Measurements from ENCODE around the gene WBP1L.
"Not testable (repeated sequence)": the region's sequence is repeated elsewhere in the genome, so short reads cannot be mapped to it uniquely, and the experiment has no call there.

WBP1L gene

GRCh38 chr10:102835007-102835482 is 91.3 kb downstream of the WBP1L start:
- peak; percentile 42 to 58 for DNase-seq (ENCODE audit: low read depth in 1 of 2, low spot score in 1 of 2)

DNA sequence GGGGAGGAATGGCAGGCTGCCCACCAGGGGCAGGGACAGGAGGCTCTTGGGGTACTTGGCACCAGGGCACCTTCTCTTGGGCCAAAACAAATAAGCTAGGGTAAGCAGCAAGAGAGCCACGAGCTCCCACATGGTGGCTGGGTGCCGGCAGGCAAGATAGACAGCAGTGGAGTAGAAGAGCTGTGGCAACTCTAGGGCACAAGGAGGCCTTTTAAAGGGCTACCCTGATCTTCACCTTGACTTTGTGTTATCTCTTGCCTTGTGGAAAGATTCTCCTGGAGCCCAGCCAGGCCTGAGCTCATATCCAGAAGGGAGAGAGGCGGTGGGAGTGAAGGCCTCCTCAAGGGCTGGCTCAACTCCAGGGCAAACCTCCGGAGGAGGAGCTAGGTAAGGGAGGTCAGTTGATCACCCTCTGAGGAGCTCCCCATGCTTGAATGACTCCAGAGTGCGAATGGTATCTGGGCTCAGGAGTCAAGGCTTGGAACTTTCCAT is 93.5 kb downstream of the WBP1L start, which contains the start of gene CYP17A1:
CYP17A1 (minus strand) TSS at position 184 of the 492 bp plus-strand sequence; CDS start at position 132, 52 bp downstream.
- no peak for DNase-seq (ENCODE audit: low read depth in 1 of 2, low spot score in 1 of 2)

DNA sequence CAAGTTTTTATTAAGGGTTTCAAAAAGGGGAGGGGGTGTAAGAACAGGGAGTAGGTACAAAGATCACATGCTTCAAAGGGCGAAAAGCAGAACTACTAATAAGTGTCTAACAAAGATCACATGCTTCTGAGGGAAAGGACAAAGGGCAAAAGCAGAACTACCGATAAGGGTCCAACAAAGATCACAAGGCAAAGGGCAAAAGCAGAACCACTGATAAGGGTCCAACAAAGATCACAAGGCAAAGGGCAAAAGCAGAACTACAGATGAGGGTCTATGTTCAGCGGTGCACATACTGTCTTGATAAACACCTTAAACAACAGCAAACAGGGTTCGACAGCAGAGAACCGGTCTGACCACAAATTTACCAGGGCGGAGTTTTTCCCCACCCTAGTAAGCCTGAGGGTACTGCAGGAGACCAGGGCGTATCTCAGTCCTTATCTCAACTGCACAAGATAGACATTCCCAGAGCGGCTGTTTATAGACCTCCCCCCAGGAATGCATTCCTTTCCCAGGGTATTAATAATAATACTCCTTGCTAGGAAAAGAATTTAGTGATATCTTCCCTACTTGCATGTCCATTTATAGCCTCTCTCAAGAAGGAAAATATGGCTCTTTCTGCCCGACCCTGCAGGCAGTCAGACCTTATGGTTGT is 94.7 kb downstream of the WBP1L start:
- not testable (repeated sequence) for DNase-seq (ENCODE audit: low read depth in 1 of 2, low spot score in 1 of 2)

DNA sequence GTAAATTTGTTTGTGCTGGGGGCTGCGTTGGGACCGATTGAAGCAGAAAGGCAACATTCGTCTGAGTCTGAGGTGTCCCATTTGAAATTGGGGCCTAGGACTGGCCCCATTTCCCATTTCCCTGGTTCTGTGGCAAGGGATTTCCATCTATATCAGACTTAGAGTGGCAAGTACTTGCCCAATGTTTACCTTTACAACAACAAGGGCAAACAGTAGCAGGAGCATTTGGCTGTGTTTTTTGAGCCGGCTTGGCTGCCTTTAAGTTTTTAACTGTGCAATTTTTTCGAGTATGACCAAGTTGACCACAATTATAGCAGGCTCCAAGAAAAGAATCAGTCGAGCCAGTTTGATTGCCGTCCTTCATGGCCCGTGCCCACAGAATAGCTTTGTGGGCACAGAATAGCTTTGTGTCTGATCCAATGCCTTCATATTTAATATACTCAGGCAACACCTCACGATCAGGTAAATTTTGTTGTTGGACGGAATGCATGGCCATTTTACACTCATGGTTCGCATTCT is 98.1 kb downstream of the WBP1L start:
- no peak for DNase-seq (ENCODE audit: low read depth in 1 of 2, low spot score in 1 of 2)

DNA sequence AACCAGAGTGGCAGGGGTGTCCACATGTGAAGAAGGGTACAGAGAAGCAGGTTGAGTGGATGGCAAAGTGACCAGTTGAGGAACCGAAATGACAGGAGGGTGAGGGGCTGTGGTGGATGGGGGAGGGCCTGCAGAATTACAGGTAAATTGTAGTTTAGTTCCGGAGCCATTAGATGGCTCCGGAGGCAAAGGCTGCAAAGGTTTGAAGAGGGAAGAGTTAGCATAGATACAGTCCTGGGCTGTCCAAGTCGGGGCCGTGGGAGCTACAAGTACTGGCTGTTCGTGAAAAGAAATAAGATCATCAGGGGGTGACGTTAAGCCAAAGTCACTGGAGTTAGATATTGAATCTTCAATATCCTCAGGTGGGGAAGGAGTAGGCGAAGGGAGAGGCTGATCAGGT is 99.4 kb downstream of the WBP1L start:
- DNase-seq (ENCODE audit: low read depth in 1 of 2, low spot score in 1 of 2) = not testable (repeated sequence)

DNA sequence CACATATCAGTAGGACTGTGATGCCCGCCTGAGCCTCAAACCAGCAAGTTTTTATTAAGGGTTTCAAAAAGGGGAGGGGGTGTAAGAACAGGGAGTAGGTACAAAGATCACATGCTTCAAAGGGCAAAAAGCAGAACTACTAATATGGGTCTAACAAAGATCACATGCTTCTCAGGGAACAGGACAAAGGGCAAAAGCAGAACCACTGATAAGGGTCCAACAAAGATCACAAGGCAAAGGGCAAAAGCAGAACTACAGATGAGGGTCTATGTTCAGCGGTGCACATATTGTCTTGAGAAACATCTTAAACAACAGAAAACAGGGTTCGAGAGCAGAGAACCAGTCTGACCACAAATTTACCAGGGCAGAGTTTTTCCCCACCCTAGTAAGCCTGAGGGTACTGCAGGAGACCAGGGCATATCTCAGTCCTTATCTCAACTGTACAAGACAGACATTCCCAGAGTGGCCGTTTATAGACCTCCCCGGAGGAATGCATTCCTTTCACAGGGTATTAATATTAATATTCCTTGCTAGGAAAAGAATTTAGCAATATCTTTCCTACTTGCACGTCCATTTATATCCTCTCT is 100.5 kb downstream of the WBP1L start:
- not testable (repeated sequence) for DNase-seq (ENCODE audit: low read depth in 1 of 2, low spot score in 1 of 2)

DNA sequence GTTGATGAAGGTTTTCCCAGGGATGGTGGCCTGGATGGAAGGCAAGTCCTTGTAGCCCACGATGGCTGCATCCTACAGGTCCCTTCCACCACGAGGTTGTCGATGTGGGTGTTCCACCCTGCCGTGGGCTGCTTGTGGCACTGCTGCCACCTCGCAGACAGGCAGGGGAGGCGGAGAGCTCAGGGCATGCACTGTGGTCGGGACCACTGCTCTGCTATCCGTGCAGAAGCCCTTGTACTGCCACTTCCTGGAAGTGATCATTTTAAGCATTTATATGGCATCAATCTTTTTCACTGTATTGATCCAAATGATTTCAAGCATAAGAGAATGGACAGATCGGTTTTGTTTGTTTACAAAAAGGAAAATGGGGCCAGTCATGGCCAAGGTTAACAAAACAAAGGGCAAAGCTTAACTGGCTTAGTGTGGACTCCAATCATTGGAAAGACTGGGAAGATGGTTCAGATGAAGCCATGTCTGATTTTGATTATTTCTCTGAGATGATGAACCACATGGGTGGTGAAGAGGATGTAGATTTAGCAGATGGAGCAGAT is 101.7 kb downstream of the WBP1L start:
- DNase-seq (ENCODE audit: low read depth in 1 of 2, low spot score in 1 of 2) = no peak

DNA sequence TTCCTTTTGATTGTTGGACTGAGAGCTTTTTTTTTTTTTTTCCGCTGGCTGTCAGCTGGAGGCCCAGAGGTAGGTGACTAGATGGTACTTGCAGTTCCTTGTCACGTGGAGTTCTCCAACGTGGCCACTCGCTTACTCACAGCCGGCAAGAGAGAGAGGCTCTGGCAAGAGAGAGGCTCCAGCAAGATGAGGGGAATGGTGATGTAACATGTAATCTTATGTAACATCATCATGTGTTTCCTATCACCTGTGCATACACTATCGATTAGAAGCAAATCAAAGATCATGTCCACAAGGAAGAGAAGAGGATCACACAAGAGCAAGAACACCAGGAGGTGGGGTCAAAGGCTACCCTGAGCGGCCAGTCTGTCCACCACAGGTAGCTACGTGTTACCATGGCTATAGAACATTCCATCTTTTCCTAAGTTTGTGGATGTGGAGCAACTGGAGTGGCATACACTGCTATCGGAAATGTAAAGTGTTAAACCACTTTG is 106.3 kb downstream of the WBP1L start:
- DNase-seq (ENCODE audit: low read depth in 1 of 2, low spot score in 1 of 2) = no peak

DNA sequence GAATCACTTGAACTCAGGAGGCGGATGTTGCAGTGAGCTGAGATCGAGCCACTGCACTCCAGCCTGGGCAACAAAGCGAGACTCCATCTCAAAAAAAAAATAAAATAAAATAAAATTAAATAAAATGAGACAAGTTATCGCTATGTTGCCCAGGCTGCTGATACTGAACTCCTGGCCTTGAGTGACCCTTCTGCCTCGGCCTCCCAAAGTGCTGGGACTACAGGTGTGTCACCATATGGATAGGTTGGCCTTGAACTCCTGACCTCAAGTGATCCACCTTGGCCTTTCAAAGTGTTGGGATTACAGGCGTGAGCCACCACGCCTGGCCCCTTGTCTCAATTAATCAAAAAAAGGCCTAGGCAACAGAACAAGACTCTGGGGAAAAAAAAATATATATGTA is 109.5 kb downstream of the WBP1L start:
- not testable (repeated sequence) for DNase-seq (ENCODE audit: low read depth in 1 of 2, low spot score in 1 of 2)

GRCh38 chr10:102855731-102856436 is 112.1 kb downstream of the WBP1L start:
- not testable (repeated sequence) for DNase-seq (ENCODE audit: low read depth in 1 of 2, low spot score in 1 of 2)

- no peak for DNase-seq (ENCODE audit: low read depth in 1 of 2, low spot score in 1 of 2)
Measured at GRCh38 chr10:102856758-102857424, 113.1 kb downstream of the WBP1L start.

DNA sequence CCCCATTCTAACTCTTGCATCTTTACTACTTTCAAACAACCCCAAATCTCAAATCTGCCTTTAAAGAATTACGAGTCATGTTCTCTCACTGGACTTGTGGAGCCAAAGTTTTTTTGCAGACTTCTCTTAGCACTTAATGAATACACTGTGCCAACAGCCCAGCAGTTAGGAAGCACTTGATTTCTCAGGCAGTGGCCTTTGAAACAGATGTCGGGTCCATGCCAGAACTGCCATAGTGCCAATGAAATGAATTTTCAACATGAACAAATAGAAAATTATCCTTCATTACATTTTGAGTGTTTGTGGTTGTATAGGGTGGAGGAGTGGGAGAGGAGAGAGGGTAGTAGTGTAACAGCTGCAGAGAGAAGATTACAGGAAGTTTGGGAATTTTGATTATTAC is 116.2 kb downstream of the WBP1L start:
- no peak for DNase-seq (ENCODE audit: low read depth in 1 of 2, low spot score in 1 of 2)

GRCh38 chr10:102863660-102864059 is 119.9 kb downstream of the WBP1L start:
- DNase-seq (ENCODE audit: low read depth in 1 of 2, low spot score in 1 of 2) = no peak

DNA sequence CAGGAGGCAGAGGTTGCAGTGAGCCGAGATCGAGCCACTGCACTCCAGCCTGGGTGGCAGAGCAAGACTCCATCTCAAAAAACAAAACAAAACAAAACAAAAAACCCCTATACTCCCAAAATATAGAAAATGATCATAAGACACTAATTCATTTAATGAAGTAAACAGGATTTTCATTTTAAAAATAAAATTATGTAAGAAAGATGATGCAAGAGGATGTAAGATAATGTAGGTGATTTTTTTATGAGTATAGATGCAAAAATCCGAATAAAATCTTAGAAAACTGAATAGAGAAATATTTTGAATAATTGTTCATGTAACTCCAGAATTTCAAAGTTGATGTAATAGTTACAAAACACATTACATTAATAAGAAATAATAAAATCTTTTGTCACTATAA is 121.9 kb downstream of the WBP1L start:
- no peak for DNase-seq (ENCODE audit: low read depth in 1 of 2, low spot score in 1 of 2)
